CD14-positive monocyte (primary cell): ENCODE results near the gene KCNE1. TPM values are rescaled to one million over a fixed set of nuclear protein-coding genes. Genes with fewer than 3 reads are reported as not detected.

ENCODE experiments used
- DNase-seq, 3 donors: peaks; one replicate each; pipeline ENCODE4 v3.0.0-alpha.2; 2011 to 2022
- H2AFZ ChIP-seq: 2 replicates; pipeline ENCODE4 v1.6.0; 2012; ENCODE audit warnings: mild to moderate bottlenecking, low read depth, low read length, inconsistent platforms; ENCODE audit not compliant: insufficient read depth, poor library complexity, severe bottlenecking
- H3K27ac ChIP-seq, 2 donors: 1 replicate in 1 of 2; 2 replicates in 1 of 2; pipeline ENCODE4 v1.5.1; 2012 to 2013; ENCODE audit warnings: low read length in 2 of 2, control low read depth in 1 of 2, inconsistent platforms in 1 of 2, low read depth in 1 of 2, mild to moderate bottlenecking in 1 of 2
- H3K27me3 ChIP-seq, 2 donors: one replicate each; pipeline versions ENCODE4 v1.6.0 to v1.6.1; 2011 to 2013; ENCODE audit warnings: low read length in 2 of 2; ENCODE audit not compliant: control insufficient read depth in 2 of 2, insufficient read depth in 2 of 2
- H3K36me3 ChIP-seq, 2 donors: replicated peaks in 1 of 2; 1 replicate in 1 of 2; 2 replicates in 1 of 2; pipeline versions ENCODE4 v1.5.1 to v1.6.1; 2012 to 2013; ENCODE audit warnings: low read length in 2 of 2, control low read depth in 1 of 2, inconsistent platforms in 1 of 2, mild to moderate bottlenecking in 1 of 2; ENCODE audit not compliant: insufficient read depth in 2 of 2, control insufficient read depth in 1 of 2
- H3K4me1 ChIP-seq, 2 donors: 1 replicate in 1 of 2; 2 replicates in 1 of 2; pipeline versions ENCODE4 v1.5.1 to v1.6.1; 2012 to 2013; ENCODE audit warnings: low read length in 2 of 2, control low read depth in 1 of 2, inconsistent platforms in 1 of 2, mild to moderate bottlenecking in 1 of 2, moderate library complexity in 1 of 2; ENCODE audit not compliant: insufficient read depth in 2 of 2, control insufficient read depth in 1 of 2
- H3K4me2 ChIP-seq: replicated peaks from 2 replicates; pipeline ENCODE3; 2012; ENCODE audit warnings: low read length, moderate library complexity, mild to moderate bottlenecking; ENCODE audit not compliant: poor library complexity, severe bottlenecking; ENCODE audit errors: extremely low read depth
- H3K4me3 ChIP-seq, 3 experiments: fragments of 200-600 bp in 1 of 3; sonication (generic) in 1 of 3; replicated peaks in 1 of 3; 1 replicate in 2 of 3; 2 replicates in 1 of 3; pipeline ENCODE4 v1.5.1; 2011 to 2013; ENCODE audit warnings: low read length in 3 of 3, mild to moderate bottlenecking in 3 of 3, control low read depth in 2 of 3, low read depth in 2 of 3, inconsistent platforms in 1 of 3, moderate library complexity in 1 of 3
- H3K79me2 ChIP-seq: 2 replicates; pipeline ENCODE4 v1.6.0; 2012; ENCODE audit warnings: mild to moderate bottlenecking, control low read depth, inconsistent platforms, low read length, moderate library complexity; ENCODE audit not compliant: insufficient read depth
- H3K9ac ChIP-seq: 2 replicates; pipeline ENCODE4 v1.6.0; 2017; ENCODE audit warnings: low read length, mild to moderate bottlenecking; ENCODE audit not compliant: insufficient read depth, poor library complexity, severe bottlenecking
- H3K9me3 ChIP-seq, 2 donors: replicated peaks in 1 of 2; 1 replicate in 1 of 2; 2 replicates in 1 of 2; pipeline versions ENCODE4 v1.5.1 to v1.6.1; 2012 to 2013; ENCODE audit warnings: low read length in 2 of 2, control low read depth in 1 of 2; ENCODE audit not compliant: control insufficient read depth in 1 of 2, insufficient read depth in 1 of 2
- H4K20me1 ChIP-seq: 2 replicates; pipeline ENCODE4 v1.6.0; 2012; ENCODE audit warnings: mild to moderate bottlenecking, low read length, control low read depth, moderate library complexity; ENCODE audit not compliant: insufficient read depth
- H3K27ac Mint-ChIP-seq, 7 donors: one replicate each; pipeline ENCODE4 v1.8.0; 2020; ENCODE audit warnings: mild to moderate bottlenecking in 7 of 7, mixed read lengths in 7 of 7, moderate library complexity in 6 of 7, inconsistent platforms in 2 of 7
- H3K27me3 Mint-ChIP-seq, 3 donors: one replicate each; pipeline ENCODE4 v1.8.0; 2021 to 2022; ENCODE audit warnings: low read depth in 3 of 3, mild to moderate bottlenecking in 3 of 3, mixed read lengths in 3 of 3, moderate library complexity in 3 of 3, inconsistent platforms in 1 of 3
- H3K36me3 Mint-ChIP-seq, 2 donors: one replicate each; pipeline ENCODE4 v1.8.0; 2020; ENCODE audit warnings: mixed read lengths in 2 of 2, inconsistent platforms in 1 of 2, mild to moderate bottlenecking in 1 of 2
- H3K4me1 Mint-ChIP-seq: one replicate; pipeline ENCODE4 v1.8.0; 2020; ENCODE audit warnings: mild to moderate bottlenecking, mixed read lengths
- H3K4me3 Mint-ChIP-seq, 2 donors: one replicate each; pipeline ENCODE4 v1.8.0; 2020; ENCODE audit warnings: mild to moderate bottlenecking in 2 of 2, mixed read lengths in 2 of 2, moderate library complexity in 1 of 2
- H3K9me3 Mint-ChIP-seq, 7 donors: one replicate each; pipeline ENCODE4 v1.8.0; 2020 to 2022; ENCODE audit warnings: mixed read lengths in 7 of 7, mild to moderate bottlenecking in 6 of 7, moderate library complexity in 6 of 7, inconsistent platforms in 2 of 7
- CTCF ChIP-seq: fragments of 200-600 bp; IDR thresholded peaks from one replicate; pipeline ENCODE4 v1.8.0; 2022; ENCODE audit warnings: antibody characterized with exemption, mild to moderate bottlenecking
- WGBS: methylation state at CpG from one replicate; pipeline ENCODE4 v1.1.5; 2013; ENCODE audit warnings: missing lambda C conversion rate; ENCODE audit not compliant: insufficient coverage; 5-methylcytosine and 5-hydroxymethylcytosine counted together
- intact Hi-C, 2 donors: fragments of 100-400 bp; cut with micrococcal nuclease; formaldehyde crosslinking; loops; one replicate each; pipeline versions ENCODE4 v1.15.0 to v1.15.1; 2023
- polyA plus RNA-seq, 3 donors: library from polyadenylated mRNA; depleted of rRNA in 1 of 3; unstranded in 2 of 3; stranded (reverse) in 1 of 3; fragments of 300-500 nt in 2 of 3; fragments of >200 nt in 1 of 3; fragmentation: Illumina TruSeq in 2 of 3; gene quantifications; 1 replicate in 2 of 3; 2 replicates in 1 of 3; pipeline ENCODE4 v1.2.3, GENCODE V29; 2012 to 2021

Gene KCNE1
- polyA plus RNA-seq, 3 donors = 1.5 to 15.9 (median 3.2) TPM

- no CpG with 5 or more reads among the region's 5 CpGs for WGBS
- Histone ChIP-seq H3K9me3 (no peaks in the 10 kb centered on the region), H3K79me2 (peaks cover 51% of the 10 kb centered on the region), H3K27me3 (no peaks in the 10 kb centered on the region), H3K4me3 (peak overlapping the region; percentile 27 to 73 (median 53)), H2AFZ (peak overlapping the region; percentile 9), H3K9ac (peak overlapping the region; percentile 74), H3K27ac (peak overlapping the region; percentile 96 to 100), H3K36me3 (peaks cover 23 to 27% of the 10 kb centered on the region in 2 donors), H3K4me2 (peak overlapping the region; percentile 88), H3K4me1 (peaks cover 53% of the 10 kb centered on the region in 2 donors), H4K20me1 (peaks cover 36% of the 10 kb centered on the region)
- peak overlapping the region; percentile 98 to 99 (median 99) for H3K27ac Mint-ChIP-seq
- H3K4me1 Mint-ChIP-seq = peaks cover 69% of the 10 kb centered on the region
- no peak for TF ChIP-seq CTCF
- peaks cover 33 to 53% of the 10 kb centered on the region in 2 donors for H3K36me3 Mint-ChIP-seq
- peak overlapping the region; percentile 78 to 95 for H3K4me3 Mint-ChIP-seq
- peaks cover 0 to 2% (median 2%) of the 10 kb centered on the region in 3 donors for H3K27me3 Mint-ChIP-seq
- DNase-seq = peak in 2 of 3 donors; percentile 38 to 59
- H3K9me3 Mint-ChIP-seq = peaks cover 0 to 3% (median 0%) of the 10 kb centered on the region in 7 donors
- intact Hi-C loops = loop anchor here in 1 of 2 donors (2.0 kb wide), 2 partner anchors 34 to 72 kb away; no protein-coding TSS in a partner anchor
Observed at GRCh38 chr21:34511181-34511580, 829 bp downstream of the KCNE1 start.

GRCh38 chr21:34510148-34511142 lies 1.6 kb downstream of the KCNE1 start:
- intact Hi-C loops = loop anchor here in 1 of 2 donors (2.0 kb wide), 2 partner anchors 34 to 72 kb away; no protein-coding TSS in a partner anchor
- Histone ChIP-seq H3K9me3 (no peaks in the 10 kb centered on the region), H3K4me1 (peaks cover 54 to 56% of the 10 kb centered on the region in 2 donors), H4K20me1 (peaks cover 44% of the 10 kb centered on the region), H2AFZ (no peak overlapping the region), H3K79me2 (peaks cover 51% of the 10 kb centered on the region), H3K4me3 (peak overlapping the region; percentile 27 to 73 (median 53)), H3K27me3 (no peaks in the 10 kb centered on the region), H3K4me2 (peak overlapping the region; percentile 88), H3K36me3 (peaks cover 27 to 34% of the 10 kb centered on the region in 2 donors), H3K9ac (peak overlapping the region; percentile 74), H3K27ac (peak overlapping the region; percentile 96 to 100)
- 72% methylated on average over 8 of the region's 15 CpGs for WGBS
- peak; percentile 86 for TF ChIP-seq CTCF
- peaks cover 38 to 57% of the 10 kb centered on the region in 2 donors for H3K36me3 Mint-ChIP-seq
- peak overlapping the region; percentile 78 to 95 for H3K4me3 Mint-ChIP-seq
- H3K27me3 Mint-ChIP-seq = peaks cover 0 to 2% (median 2%) of the 10 kb centered on the region in 3 donors
- DNase-seq = peak; percentile 75 to 80 (median 76)
- H3K4me1 Mint-ChIP-seq = peaks cover 75% of the 10 kb centered on the region
- H3K9me3 Mint-ChIP-seq = peaks cover 0 to 3% (median 0%) of the 10 kb centered on the region in 7 donors
- H3K27ac Mint-ChIP-seq = peak overlapping the region; percentile 98 to 99 (median 99)
